GM21529 (cell line): ENCODE data around the gene SLC27A2.
A peak's percentile ranks its signal among the peaks of the same experiment; 100 is the strongest.
"Not testable (repeated sequence)": the region's sequence is repeated elsewhere in the genome, so short reads cannot be mapped to it uniquely, and the experiment has no call there.

ENCODE experiments used
- ATAC-seq: cut with Tn5 transposase; IDR thresholded peaks from one replicate; pipeline ENCODE4 v1.9.1; 2021; ENCODE audit not compliant: unreplicated experiment

SLC27A2 gene

GRCh38 chr15:50181969-50182218, at the start of gene SLC27A2:
TSS of gene SLC27A2 (plus strand) at chr15:50182196. CDS start at chr15:50182428, 232 bp downstream.
- ATAC-seq: no peak

- not testable (repeated sequence) for ATAC-seq
Measured at GRCh38 chr15:50132251-50132984, 49.6 kb upstream of the SLC27A2 start.

- peak; percentile 72 for ATAC-seq
Measured at GRCh38 chr15:50134524-50135024, 47.4 kb upstream of the SLC27A2 start.

GRCh38 chr15:50135031-50135551, 46.9 kb upstream of the SLC27A2 start:
- peak; percentile 56 for ATAC-seq

- ATAC-seq: no peak
Measured at GRCh38 chr15:50137330-50137761, 44.6 kb upstream of the SLC27A2 start.

- ATAC-seq: no peak
Measured at GRCh38 chr15:50137893-50138292, 44.1 kb upstream of the SLC27A2 start.

GRCh38 chr15:50138391-50138790, 43.6 kb upstream of the SLC27A2 start:
- no peak for ATAC-seq

GRCh38 chr15:50140098-50140497, 41.9 kb upstream of the SLC27A2 start:
- no peak for ATAC-seq

- no peak for ATAC-seq
Measured at GRCh38 chr15:50140983-50141382, 41.0 kb upstream of the SLC27A2 start.

GRCh38 chr15:50141856-50142255, 40.1 kb upstream of the SLC27A2 start:
- no peak for ATAC-seq

- no peak for ATAC-seq
Measured at GRCh38 chr15:50143255-50143860, 38.6 kb upstream of the SLC27A2 start.

- ATAC-seq: no peak
Measured at GRCh38 chr15:50144341-50145120, 37.5 kb upstream of the SLC27A2 start.

- ATAC-seq: no peak
Measured at GRCh38 chr15:50145451-50145872, 36.5 kb upstream of the SLC27A2 start.

GRCh38 chr15:50146632-50147031, 35.4 kb upstream of the SLC27A2 start:
- ATAC-seq: no peak

GRCh38 chr15:50148362-50148963, 33.5 kb upstream of the SLC27A2 start:
- no peak for ATAC-seq

GRCh38 chr15:50149090-50149489, 32.9 kb upstream of the SLC27A2 start:
- ATAC-seq: no peak

- no peak for ATAC-seq
Measured at GRCh38 chr15:50150349-50150748, 31.6 kb upstream of the SLC27A2 start.

GRCh38 chr15:50150851-50151250, 31.1 kb upstream of the SLC27A2 start:
- ATAC-seq: no peak

- no peak for ATAC-seq
Measured at GRCh38 chr15:50151476-50151875, 30.5 kb upstream of the SLC27A2 start.

- not testable (repeated sequence) for ATAC-seq
Measured at GRCh38 chr15:50158236-50158635, 23.8 kb upstream of the SLC27A2 start.
